NCI-H345 treated with DMSO at 0.1 percent for 48 hours (cell line): ENCODE results near the gene RAB32.
"Not testable (repeated sequence)": the region's sequence is repeated elsewhere in the genome, so short reads cannot be mapped to it uniquely, and the experiment has no call there.

Experiments used
- DNase-seq: peaks from one replicate; lab custom pipeline; 2025; ENCODE audit not compliant: unreplicated experiment; lab: John Stamatoyannopoulos, UW

RAB32 gene

DNA sequence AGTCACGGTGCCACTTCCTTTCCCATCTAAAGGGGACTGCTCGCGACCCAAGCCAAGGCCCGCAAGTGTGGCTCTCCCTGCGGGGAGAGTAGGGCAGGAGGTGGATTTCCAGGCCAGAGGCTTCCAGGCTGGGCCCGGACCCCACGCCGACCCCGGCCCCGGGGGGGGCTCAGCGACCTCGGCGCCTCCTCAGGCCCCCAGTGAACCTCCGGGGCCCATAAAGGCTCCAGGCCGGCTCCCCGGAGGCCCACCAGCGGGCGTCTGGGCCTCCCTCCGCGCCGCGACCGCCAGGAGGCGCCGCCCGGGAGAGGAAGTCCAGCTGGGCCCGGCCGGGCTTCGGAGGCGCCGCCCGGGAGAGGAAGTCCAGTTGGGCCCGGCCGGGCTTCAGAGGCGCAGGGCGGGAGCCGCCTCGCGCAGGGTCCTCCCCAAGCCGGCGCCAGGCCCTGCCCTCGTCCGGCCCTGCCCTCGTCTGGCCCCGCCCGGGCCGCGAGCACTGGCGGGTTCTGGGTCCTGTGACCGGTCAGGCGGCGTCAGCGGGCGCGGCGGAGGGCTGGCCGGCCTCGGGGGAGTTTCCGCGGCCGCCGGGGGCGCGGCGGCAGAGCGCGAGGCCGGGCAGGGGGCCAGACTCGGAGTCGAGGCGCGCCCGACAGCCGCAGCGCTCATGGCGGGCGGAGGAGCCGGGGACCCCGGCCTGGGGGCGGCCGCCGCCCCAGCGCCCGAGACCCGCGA, at the start of gene RAB32:
RAB32 (plus strand) TSS at position 623 of the 729 bp plus-strand sequence; CDS start at position 662, 39 bp downstream.
- DNase-seq, result no peak

DNA sequence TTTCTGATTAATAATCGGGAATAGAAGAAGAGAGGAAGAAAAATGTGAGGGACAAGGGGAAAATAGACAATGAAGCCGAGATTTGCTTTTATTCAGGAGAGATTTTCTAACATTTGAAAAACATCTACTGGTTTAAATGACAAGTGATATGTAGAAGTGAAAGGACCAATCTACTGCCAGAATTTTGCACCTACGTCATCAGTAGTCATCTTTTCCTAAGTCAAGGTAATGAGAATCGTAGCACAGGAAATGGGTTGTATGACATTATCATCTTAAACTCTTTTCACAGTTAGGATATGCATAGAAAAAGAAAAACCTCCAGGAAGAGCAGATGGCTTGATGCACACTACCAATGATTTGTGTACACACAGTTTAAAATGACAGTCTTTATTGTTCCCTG, 45.3 kb upstream of the RAB32 start:
- no peak for DNase-seq

DNA sequence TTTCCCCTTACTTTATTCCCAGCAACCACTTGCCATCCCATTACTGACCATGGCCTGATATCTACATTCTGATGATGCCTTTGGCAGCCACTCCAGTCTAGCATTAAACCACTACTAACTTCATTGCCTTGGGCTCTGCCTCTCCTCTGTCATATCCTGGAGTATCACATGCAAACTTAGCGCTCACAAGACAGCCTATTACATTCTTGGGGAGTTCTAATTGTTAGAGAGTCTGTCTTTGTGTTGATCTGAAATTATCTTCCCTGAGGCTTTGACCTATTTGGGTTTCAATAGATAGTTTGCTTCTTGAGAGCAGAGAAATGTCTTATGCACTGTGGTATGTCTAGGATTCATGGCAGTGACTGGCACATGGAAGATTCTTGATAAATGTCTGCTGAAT, 40.5 kb upstream of the RAB32 start:
- DNase-seq, result no peak

DNA sequence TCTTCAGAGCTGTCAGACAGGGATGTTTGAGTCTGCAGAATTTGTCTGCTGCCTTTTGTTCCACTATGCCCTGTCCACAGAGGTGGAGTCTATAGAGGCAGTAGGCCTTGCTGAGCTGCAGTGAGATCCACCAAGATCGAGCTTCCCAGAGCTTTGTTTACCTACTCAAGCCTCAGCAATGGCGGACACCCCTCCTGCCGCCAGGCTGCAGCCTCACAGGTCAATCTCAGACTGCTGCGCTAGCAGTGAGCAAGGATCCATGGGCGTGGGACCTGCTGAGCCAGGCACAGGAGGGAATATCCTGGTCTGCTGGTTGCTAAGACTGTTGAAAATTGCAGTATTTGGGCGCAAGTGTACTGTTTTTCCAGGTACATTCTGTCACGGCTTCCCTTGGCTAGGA, 28.4 kb upstream of the RAB32 start:
- DNase-seq, result no peak

DNA sequence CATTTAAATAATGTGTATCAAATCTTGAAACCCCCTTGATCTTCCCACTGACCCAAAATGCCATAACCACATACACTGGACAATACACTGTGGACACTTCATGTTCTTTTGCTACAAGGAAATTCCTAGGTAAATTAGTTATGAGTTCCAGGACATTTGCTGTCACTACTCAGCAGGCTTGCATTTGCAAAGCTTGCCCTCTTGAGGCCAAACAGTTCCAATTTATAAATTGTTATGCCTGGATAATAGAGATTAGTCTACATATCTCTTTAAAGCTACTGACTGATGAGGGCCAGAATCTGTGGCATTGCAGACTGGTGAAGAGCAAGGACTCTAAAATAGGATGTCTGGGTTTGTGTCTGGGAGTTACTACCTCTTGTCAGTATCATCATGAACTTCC, 17.4 kb upstream of the RAB32 start:
- no peak for DNase-seq

DNA sequence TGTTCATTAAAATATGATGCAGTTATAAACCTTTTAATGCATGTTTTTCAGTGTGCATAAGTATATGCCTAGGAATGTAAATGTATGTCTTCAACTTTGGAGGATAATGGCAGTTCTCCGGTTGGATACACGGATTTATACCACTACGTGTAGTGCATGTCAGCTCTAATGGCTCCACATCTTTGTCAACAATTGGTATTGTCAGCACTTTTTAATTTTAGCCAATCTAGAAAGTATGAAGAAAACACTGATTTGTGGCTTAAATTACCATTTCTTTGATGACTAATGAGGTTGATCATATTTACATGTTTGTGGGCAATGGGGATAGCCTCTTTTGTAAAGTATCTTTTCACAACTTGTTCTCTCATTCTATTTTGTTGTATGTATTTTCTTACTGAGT, 10.9 kb upstream of the RAB32 start:
- no peak for DNase-seq

DNA sequence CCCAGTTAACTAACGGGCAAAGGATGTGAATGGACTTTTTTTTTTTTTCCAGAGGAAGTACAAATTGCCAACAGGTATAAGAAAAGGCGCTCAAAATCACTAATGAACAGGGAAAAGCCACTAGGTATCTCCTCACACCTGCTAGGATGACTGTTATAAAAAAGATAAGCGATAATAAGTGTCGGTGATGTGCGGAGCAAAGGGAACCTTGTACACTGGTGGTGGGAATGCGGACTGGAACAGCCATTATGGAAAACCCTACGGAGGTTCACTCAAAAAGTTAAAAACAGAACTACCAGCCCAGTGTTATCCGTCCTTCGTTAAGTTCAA, 787 bp upstream of the RAB32 start:
- DNase-seq, result no peak

DNA sequence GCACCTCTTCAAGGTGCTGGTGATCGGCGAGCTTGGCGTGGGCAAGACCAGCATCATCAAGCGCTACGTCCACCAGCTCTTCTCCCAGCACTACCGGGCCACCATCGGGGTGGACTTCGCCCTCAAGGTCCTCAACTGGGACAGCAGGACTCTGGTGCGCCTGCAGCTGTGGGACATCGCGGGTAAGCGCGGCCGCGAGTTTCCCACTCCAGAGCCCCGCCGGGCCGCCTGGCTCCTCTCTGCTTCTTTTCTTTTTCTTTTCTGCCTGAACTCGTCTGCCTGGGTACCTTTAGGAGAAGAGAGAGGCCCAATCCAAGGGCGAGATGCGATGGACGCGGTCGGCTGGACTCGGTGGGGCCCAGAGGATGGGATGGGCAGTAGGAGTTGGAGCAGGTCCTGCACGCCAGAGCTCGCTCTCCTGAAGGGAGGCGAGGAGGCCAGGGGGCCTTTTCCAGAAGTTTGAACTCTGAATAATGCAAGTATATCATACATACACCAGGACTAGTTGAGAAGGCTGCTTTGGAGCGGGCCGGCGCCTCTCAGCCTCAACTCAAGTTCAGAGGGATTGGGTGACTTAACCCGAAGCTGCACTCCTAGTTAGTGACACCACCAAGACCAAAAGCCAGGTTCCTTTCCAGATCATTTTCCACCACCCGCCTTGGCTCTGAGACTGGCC, 445 bp downstream of the RAB32 start:
- no peak for DNase-seq

DNA sequence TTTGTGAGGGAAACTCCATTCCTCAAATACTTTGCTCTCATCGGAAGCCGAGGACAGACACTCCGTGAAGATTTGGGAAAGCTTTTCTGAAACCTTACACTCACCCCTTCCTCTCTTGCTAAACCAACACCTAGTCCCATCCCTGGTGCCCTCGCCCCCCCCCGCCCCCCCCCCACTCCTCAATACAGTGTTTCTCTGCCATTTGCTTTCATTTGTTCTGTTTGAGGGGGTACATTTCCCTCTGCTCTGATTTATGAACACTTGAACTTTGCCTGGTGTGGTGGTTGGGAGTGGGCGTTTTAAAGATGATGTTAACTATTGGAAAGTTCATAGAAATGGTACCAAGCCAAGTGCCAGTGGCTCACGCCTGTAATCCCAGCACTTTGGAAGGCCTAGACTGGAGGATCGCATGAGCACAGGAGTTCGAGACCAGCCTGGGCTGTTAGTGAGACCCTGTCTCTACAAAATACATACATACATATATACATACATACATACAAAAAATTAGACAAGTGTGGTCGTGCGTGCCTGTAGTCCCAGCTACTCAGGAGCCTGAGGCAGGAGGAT, 1.1 kb downstream of the RAB32 start:
- no peak for DNase-seq

DNA sequence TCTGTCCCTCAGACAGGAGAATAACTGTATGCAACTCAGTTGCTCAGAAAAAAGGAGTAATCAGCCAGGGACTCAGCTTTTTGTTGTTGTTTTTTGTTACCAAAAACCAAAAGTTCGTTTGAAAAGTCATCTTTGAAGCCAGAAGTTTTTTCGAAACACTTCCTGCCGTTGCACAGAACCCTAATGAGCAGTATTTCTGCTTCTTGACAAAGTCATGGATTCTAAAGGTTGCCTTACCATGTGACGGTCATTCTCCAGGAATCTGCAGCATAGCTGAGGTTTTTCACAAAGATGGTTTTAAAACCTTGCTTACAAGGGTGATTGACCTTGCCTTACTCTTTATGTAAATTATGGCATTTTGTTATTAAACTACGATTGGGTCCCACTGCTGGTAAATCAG, 1.9 kb downstream of the RAB32 start:
- no peak for DNase-seq

DNA sequence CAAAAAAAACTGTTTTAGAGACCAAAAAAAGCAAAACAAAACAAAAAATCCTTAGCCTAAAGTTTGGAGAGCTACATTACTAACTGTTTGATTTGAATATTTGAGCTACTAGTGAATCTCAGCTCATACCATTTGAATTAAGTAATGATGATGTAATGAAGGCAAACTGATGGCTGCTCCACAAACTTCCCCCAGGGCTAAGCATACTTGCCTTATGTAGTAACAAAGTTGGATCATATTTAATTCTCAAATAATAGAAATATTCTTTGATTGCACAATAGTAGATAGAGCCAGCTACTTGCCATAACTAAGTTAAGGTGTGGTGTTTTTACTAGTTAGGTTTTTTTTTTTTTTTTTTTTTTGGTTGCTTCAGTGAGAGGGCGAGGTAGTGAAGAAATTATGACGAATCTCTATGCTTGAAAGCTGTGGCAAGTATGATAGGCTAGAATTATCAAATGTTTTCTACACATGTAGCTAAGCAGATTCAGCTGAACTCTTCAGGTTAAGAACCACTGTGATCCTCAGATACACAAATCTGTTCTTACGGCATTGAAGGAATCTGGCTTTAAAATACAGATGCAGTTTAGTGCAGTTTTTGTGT, 2.9 kb downstream of the RAB32 start:
- DNase-seq, result no peak

DNA sequence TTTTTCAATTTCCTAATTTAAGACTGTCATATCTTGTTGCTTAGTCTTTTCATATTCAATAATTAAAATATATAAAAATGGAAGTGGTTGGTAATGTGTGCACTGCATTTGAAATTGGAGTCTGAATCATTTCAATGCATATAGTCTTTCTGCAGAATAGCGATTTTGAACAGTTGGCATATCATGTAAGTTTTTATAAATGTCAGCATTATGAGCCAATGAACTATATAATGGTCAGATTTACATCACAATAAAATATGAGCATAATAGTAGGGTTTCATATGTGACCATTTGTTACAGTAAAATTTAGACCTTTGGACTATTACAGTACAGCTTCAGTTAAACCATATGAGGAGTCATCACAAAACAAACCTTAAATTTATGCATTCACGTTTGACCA, 4.3 kb downstream of the RAB32 start:
- no peak for DNase-seq

DNA sequence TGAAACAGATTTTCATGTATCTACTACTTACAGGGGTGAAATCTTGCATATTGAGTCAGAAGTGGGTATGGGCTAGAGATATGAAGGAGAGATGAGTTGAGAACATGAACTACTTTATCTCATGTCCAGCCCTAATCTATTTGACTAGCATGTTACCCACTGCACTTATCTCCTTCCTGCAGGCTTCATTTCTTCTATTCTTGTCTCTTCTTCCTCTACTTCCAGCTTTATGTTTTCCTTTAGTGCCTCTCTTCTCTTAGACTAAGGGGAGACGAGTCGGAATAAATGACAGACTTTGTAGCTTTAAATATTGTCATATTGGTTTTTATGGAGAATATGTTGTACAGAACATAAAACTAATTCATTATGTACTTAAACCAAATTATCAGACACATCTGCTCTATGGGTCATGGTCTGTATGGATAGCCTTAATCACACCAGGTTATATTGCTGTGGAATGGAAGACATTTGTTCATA, 5.3 kb downstream of the RAB32 start:
- no peak for DNase-seq

DNA sequence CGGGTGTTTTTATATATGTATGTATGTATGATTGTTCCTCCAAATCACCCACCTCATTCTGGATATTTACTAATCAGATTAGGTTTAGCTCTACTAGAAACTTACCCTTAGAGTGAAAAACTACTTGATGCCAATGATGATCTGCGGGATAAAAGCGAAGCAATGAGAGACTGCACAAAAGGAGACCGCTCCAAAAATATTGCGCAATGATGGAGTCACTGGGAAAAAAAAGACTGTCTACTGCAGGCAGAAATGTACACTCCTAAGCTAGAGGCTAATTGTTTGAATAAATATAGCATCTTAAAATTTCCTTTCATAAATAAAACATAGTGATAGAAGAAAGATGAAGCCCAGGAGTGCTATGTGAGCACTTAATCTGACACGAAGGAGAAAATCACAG, 7.3 kb downstream of the RAB32 start:
- no peak for DNase-seq

DNA sequence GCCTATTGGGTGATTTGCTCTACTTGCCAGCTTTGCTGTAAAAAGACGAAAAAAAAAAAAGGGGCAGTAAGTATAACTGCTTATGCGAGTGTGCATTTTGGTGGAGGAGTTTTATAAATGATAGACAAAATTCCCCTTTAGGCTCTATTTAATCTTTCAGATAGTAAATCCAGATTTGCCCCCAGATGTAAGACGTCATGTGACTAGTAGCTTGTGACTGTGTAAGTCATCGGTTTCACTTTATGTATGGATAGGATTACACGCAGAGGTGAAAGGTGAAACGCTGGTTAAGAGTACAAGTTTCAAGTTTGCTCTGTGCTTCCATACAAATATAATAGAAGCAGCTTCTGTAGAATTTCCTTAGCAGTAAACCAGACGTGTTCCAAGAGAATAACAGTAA, 7.9 kb downstream of the RAB32 start:
- DNase-seq, result no peak

DNA sequence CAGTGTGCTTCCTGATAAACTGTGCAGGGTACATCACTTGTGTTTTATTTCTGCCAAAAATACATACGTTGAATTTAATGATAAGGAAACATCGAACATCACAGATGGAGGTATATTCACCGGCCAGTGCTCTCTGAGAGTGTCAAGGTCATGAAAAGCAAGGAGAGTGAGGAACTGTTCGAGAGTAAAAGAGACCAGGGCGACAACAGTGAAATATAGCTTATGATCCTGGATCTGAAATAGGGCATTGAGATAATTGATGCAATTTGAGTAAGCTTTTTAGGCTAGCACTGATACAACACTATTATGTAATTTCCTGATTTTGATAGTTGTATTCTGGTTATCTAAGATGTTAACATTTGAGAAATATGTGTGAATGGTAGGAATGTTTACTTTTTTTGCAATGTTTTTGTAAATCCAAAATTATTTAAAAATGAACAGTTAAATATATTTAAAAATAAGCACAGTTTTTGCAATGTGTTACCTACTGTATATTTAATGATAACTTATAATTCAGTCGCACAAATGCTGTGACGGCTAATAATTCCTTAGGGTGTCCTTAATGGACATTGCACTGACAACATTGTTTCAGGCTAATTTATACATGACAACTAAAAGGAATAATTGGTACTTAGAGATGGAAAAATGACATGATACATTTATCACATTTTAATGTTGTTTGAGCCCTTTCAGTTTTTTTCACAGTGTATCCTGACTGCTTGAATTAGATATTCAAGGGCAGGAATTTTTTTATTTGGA, 9.9 kb downstream of the RAB32 start:
- DNase-seq, result no peak

DNA sequence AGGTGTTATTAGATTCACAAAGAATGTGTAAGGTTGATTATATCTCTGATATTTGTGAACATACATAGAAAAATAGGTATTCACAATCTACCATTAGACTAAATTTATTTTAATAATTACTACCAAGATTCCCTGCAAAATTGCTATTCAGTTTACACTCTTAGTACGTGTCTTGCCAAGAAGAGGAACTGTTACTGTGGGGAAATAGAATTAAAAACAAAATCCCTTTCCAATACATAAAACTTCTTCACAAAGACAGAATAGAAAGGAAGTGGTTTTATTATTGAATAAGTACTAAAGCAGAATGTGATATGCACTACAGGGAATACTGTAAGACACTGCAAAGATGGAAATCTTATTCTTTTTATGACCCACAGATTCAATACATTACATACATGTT, 17.0 kb downstream of the RAB32 start:
- no peak for DNase-seq

DNA sequence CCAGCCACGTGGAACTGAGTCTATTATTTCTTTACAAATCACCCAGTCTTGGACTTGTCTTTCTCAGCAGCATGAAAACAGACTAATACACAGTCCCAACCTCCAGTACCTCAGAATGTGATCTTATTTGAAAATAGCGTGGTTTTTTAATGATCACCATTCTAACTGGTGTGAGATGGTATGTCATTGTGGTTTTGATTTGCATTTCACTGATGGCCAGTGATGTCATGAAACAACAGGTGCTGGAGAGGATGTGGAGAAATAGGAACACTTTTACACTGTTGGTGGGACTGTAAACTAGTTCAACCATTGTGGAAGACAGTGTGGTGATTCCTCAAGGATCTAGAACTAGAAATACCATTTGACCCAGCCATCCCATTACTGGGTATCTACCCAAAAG, 23.0 kb downstream of the RAB32 start:
- not testable (repeated sequence) for DNase-seq

DNA sequence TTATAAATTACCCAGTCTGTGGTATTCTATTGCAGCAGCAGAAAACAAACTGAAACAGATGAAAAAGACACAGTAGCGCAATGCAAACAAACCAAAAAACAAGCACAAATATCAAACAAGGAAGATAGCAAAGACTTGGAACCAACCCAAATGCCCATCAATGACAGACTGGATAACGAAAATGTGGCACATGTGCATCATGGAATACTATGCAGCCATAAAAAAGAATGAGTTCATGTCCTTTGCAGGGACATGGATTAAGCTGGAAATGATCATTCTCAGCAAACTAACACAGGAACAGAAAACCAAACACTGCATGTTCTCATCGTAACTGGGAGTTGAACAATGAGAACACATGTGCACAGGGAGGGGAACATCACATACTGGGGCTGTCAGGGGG, 25.0 kb downstream of the RAB32 start:
- not testable (repeated sequence) for DNase-seq

DNA sequence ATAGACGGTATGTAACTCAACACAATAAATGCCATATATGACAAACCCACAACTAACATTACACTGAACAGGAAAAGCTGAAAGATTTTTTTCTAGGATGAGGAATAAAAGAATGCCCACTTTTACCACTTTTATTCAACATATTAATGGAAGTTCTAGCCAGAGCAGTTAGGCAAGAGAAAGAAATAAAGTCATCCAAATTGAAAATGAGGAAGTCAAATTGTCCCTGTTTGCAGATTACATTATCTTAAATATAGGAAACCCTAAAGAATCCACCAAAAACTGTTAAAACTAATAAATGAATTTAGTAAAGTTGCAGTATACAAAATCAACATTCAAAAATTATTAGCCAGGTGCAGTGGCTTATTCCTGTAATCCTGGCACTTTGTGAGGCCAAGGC, 30.6 kb downstream of the RAB32 start:
- no peak for DNase-seq

DNA sequence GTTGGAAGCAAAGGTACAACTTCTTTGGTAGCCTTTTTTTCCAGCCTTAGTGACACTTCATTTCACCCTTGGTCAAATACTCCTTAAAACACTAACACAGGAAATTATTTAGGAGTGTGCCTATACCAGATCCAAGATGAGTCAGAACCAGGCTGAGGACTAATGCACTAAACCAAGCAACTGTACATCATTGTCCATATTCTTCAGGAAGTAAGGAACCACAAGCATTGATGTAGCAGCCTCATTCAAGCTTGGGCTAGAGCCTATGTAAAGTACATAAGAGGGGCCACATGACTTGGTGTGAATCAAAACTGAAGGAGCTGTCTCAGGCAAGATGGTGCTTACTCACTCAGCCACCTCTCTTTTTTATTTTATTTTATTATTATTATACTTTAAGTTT, 34.4 kb downstream of the RAB32 start:
- no peak for DNase-seq
